Trophoblast cell (in vitro differentiated cells and primary cell): ENCODE results near the gene PIGBOS1.
A peak's percentile ranks its signal among the peaks of the same experiment; 100 is the strongest.
"Not testable (repeated sequence)": the region's sequence is repeated elsewhere in the genome, so short reads cannot be mapped to it uniquely, and the experiment has no call there.

Source experiments
- DNase-seq, 2 donors: peaks; one replicate each; pipeline ENCODE4 v3.0.0-alpha.2; 2016
- H2AFZ ChIP-seq: 2 replicates; pipeline ENCODE4 v1.6.1; 2013; ENCODE audit warnings: low read length, moderate library complexity, mild to moderate bottlenecking; ENCODE audit not compliant: insufficient read depth, poor library complexity
- H2AK5ac ChIP-seq: 2 replicates; pipeline ENCODE4 v1.6.1; 2013; ENCODE audit warnings: mild to moderate bottlenecking, low read length
- H2BK120ac ChIP-seq: 2 replicates; pipeline ENCODE4 v1.6.1; 2013; ENCODE audit warnings: low read length, mild to moderate bottlenecking, moderate library complexity; ENCODE audit not compliant: insufficient read depth, poor library complexity
- H2BK12ac ChIP-seq: 2 replicates; pipeline ENCODE4 v1.6.1; 2013; ENCODE audit warnings: mild to moderate bottlenecking, low read length, moderate library complexity
- H2BK5ac ChIP-seq: 2 replicates; pipeline ENCODE4 v1.6.1; 2013; ENCODE audit warnings: low read length, low read depth, moderate library complexity, mild to moderate bottlenecking; ENCODE audit not compliant: poor library complexity
- H3K14ac ChIP-seq: 2 replicates; pipeline ENCODE4 v1.6.1; 2013; ENCODE audit warnings: mild to moderate bottlenecking, low read length
- H3K18ac ChIP-seq: 2 replicates; pipeline ENCODE4 v1.6.1; 2013; ENCODE audit warnings: mild to moderate bottlenecking, low read length
- H3K23ac ChIP-seq: 2 replicates; pipeline ENCODE4 v1.6.1; 2013; ENCODE audit warnings: low read length
- H3K27ac ChIP-seq: 2 replicates; pipeline ENCODE4 v1.5.1; 2013; ENCODE audit warnings: low read depth, mild to moderate bottlenecking, inconsistent platforms, low read length, moderate library complexity
- H3K27me3 ChIP-seq: 2 replicates; pipeline ENCODE4 v1.6.1; 2013; ENCODE audit warnings: inconsistent platforms, mild to moderate bottlenecking, low read length, moderate library complexity; ENCODE audit not compliant: insufficient read depth
- H3K36me3 ChIP-seq, 2 experiments: 1 replicate in 1 of 2; 2 replicates in 1 of 2; pipeline ENCODE4 v1.6.1; 2013; ENCODE audit warnings: low read length in 2 of 2, mild to moderate bottlenecking in 2 of 2, moderate library complexity in 1 of 2; ENCODE audit not compliant: insufficient read depth in 2 of 2, control insufficient read depth in 1 of 2
- H3K4ac ChIP-seq: 2 replicates; pipeline ENCODE4 v1.6.1; 2013; ENCODE audit warnings: low read depth, mild to moderate bottlenecking, low read length, moderate library complexity
- H3K4me1 ChIP-seq, 2 experiments: 1 replicate in 1 of 2; 2 replicates in 1 of 2; pipeline ENCODE4 v1.6.1; 2013; ENCODE audit warnings: low read length in 2 of 2, mild to moderate bottlenecking in 2 of 2, moderate library complexity in 1 of 2; ENCODE audit not compliant: insufficient read depth in 2 of 2, control insufficient read depth in 1 of 2
- H3K4me2 ChIP-seq: 2 replicates; pipeline ENCODE4 v1.6.1; 2013; ENCODE audit warnings: inconsistent platforms, mild to moderate bottlenecking, low read length, moderate library complexity
- H3K4me3 ChIP-seq: 2 replicates; pipeline ENCODE4 v1.5.1; 2013; ENCODE audit warnings: mild to moderate bottlenecking, low read depth, low read length, inconsistent platforms
- H3K79me1 ChIP-seq: one replicate; pipeline ENCODE4 v1.6.1; 2013; ENCODE audit warnings: low read length
- H3K79me2 ChIP-seq: 2 replicates; pipeline ENCODE4 v1.6.1; 2013; ENCODE audit warnings: low read length, mild to moderate bottlenecking; ENCODE audit not compliant: control insufficient read depth, insufficient read depth, poor library complexity
- H3K9ac ChIP-seq: 2 replicates; pipeline ENCODE4 v1.6.1; 2013; ENCODE audit warnings: mild to moderate bottlenecking, low read length
- H3K9me3 ChIP-seq: 2 replicates; pipeline ENCODE4 v1.6.1; 2013; ENCODE audit warnings: low read depth, mild to moderate bottlenecking, control low read depth, inconsistent platforms, low read length; ENCODE audit not compliant: insufficient read depth
- H4K12ac ChIP-seq: 2 replicates; pipeline ENCODE4 v1.6.1; 2013; ENCODE audit warnings: low read depth, mild to moderate bottlenecking, low read length, moderate library complexity
- H4K8ac ChIP-seq: 2 replicates; pipeline ENCODE4 v1.6.1; 2013; ENCODE audit warnings: low read depth, mild to moderate bottlenecking, low read length, moderate library complexity
- H4K91ac ChIP-seq: one replicate; pipeline ENCODE4 v1.6.1; 2013; ENCODE audit warnings: low read depth, mild to moderate bottlenecking, low read length, moderate library complexity
- WGBS: extraction: QIAGEN DNeasy Blood & Tissue Kit; methylation state at CpG from one replicate; pipeline ENCODE4 v1.1.7; 2013; ENCODE audit warnings: missing lambda C conversion rate; ENCODE audit not compliant: insufficient read length, insufficient coverage; ENCODE audit errors: extremely low coverage; 5-methylcytosine and 5-hydroxymethylcytosine counted together

PIGBOS1 gene

DNA sequence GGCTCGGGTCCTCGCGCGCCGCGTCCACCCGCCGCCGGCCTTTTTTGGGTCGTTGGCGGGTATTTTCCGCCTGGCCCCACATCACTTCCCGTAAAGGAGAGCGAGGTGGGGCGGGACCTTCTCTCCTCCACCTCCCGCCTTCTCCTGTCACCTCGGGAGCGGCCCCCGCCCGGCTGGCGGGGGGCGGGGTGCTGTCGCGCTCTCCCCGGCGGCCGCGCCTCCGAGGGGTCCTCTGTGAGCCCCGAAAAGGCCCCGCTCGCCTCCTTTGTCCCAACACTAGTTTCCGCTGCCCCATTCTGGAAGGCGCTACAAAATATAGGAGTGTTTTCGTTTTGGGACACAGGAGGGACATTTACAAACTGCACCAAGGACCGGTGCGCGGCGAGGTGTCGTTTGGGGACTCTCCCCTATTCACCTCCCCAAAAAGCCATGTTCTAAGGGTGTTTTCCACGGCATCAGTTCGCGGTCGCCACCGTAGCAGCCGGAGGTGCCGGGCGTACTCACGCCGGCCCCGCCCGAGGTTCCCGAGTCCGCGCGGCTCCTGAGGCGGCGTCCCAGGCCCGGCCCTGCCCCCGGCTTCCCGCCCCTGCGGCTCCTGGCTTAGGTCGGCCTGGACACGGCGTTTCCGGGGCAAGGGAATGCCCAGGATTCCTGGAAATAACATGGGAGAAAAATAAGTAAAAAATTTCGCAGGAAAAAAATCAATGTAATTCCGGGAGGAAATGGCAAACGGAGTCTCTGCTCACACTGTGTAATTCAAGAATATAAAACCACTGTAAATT is 29.0 kb downstream of the PIGBOS1 start, which contains the start of gene RAB27A:
RAB27A (minus strand) TSS at position 68 of the 782 bp plus-strand sequence. CDS start 54,879 bp downstream, outside the sequence.
- Histone ChIP-seq H3K79me1 (peaks cover 8% of the 10 kb centered on the region), H2AK5ac (no peak within 1 kb of the TSS), H3K23ac (no peak within 1 kb of the TSS), H2AFZ (peak within 1 kb of the TSS; percentile 84), H4K12ac (peak within 1 kb of the TSS; percentile 54), H4K91ac (peak within 1 kb of the TSS; percentile 66), H2BK120ac (peak within 1 kb of the TSS; percentile 61), H2BK5ac (peak within 1 kb of the TSS; percentile 80), H3K14ac (peak within 1 kb of the TSS; percentile 65), H2BK12ac (peak within 1 kb of the TSS; percentile 8), H3K27ac (peak within 1 kb of the TSS; percentile 4), H3K79me2 (peaks cover 7% of the 10 kb centered on the region), H3K18ac (peak within 1 kb of the TSS; percentile 60), H3K9me3 (no peaks in the 10 kb centered on the region), H3K4ac (peak within 1 kb of the TSS; percentile 19), H3K4me3 (peak within 1 kb of the TSS; percentile 87), H3K27me3 (no peaks in the 10 kb centered on the region), H4K8ac (peak within 1 kb of the TSS; percentile 62), H3K36me3 (no peaks in the 10 kb centered on the region), H3K9ac (peak within 1 kb of the TSS; percentile 93), H3K4me2 (peak within 1 kb of the TSS; percentile 84), H3K4me1 (peaks cover 0 to 4% of the 10 kb centered on the region in 2 experiments)
- peak; percentile 87 to 90 for DNase-seq
- no CpG with 5 or more reads among the region's 69 CpGs for WGBS

GRCh38 chr15:55289011-55289745 is 29.7 kb downstream of the PIGBOS1 start:
- Histone ChIP-seq H3K36me3 (no peaks in the 10 kb centered on the region), H3K79me2 (peaks cover 7% of the 10 kb centered on the region), H3K14ac (peak overlapping the region; percentile 0), H2BK5ac (peak overlapping the region; percentile 80), H3K4me2 (peak overlapping the region; percentile 84), H3K23ac (no peak overlapping the region), H4K12ac (peak overlapping the region; percentile 3), H2AFZ (peak overlapping the region; percentile 84), H3K4me3 (peak overlapping the region; percentile 87), H3K27ac (no peak overlapping the region), H3K9ac (peak overlapping the region; percentile 42), H3K4me1 (peaks cover 0 to 4% of the 10 kb centered on the region in 2 experiments), H2AK5ac (no peak overlapping the region), H3K9me3 (no peaks in the 10 kb centered on the region), H2BK12ac (no peak overlapping the region), H3K27me3 (no peaks in the 10 kb centered on the region), H4K91ac (peak overlapping the region; percentile 66), H4K8ac (peak overlapping the region; percentile 62), H2BK120ac (peak overlapping the region; percentile 61), H3K4ac (no peak overlapping the region), H3K79me1 (peaks cover 8% of the 10 kb centered on the region), H3K18ac (peak overlapping the region; percentile 42)
- peak; percentile 56 to 63 for DNase-seq
- WGBS: no CpG with 5 or more reads among the region's 37 CpGs

DNA sequence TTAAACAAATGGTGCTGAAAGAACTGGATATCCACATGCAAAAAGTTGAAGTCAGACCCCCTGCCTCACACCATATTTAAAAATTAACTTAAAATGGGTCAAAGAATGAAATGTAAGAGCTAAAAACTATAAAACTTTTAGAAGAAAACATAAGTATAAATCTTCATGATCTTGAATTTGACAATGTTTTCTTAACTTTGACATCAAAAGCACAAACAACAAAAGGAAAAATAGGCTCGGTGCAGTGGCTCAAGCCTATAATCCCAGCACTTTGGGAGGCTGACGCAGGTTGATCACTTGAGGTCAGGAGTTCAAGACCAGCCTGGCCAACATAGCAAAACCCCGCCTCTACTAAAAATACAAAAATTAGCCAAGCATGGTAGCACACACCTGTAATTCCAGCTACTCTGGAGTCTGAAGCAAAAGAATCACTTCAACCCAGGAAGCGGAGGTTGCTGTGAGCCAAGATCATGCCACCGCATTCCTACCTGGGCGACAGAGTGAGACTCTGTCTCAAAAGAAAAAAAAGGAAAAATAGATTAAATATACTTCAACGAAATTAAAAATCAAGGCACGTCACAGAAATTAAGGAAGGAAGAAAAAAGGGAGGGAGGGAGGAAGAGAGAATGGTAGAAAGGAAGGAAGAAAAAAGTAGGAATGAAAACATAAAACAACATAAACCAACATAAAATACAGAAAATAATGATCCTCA is 30.8 kb downstream of the PIGBOS1 start:
- no peak for DNase-seq
- H3K79me2 ChIP-seq: peaks cover 7% of the 10 kb centered on the region

GRCh38 chr15:55286442-55287189 is 32.3 kb downstream of the PIGBOS1 start:
- H3K4me3 ChIP-seq, DNase-seq, H3K4me2 ChIP-seq, H3K36me3 ChIP-seq, H2AK5ac ChIP-seq, H3K23ac ChIP-seq, H2BK120ac ChIP-seq, H3K79me2 ChIP-seq, H3K27me3 ChIP-seq, H4K12ac ChIP-seq, H2AFZ ChIP-seq, H3K4ac ChIP-seq, H4K91ac ChIP-seq, H4K8ac ChIP-seq, H3K4me1 ChIP-seq, H2BK5ac ChIP-seq, H3K79me1 ChIP-seq, H3K9me3 ChIP-seq, H3K27ac ChIP-seq, H3K9ac ChIP-seq, H3K14ac ChIP-seq, H3K18ac ChIP-seq, H2BK12ac ChIP-seq: not testable (repeated sequence)
- WGBS: no CpG with 5 or more reads among the region's 10 CpGs

More for the DNA sequence above, 30.8 kb downstream of the PIGBOS1 start:
- Histone ChIP-seq H2BK120ac (no peak overlapping the region), H3K4me1 (peaks cover 0 to 4% of the 10 kb centered on the region in 2 experiments), H3K4me2 (no peak overlapping the region), H3K79me1 (peaks cover 8% of the 10 kb centered on the region), H2BK5ac (no peak overlapping the region), H4K12ac (no peak overlapping the region), H2AFZ (no peak overlapping the region), H3K23ac (no peak overlapping the region), H3K18ac (no peak overlapping the region), H3K4me3 (no peak overlapping the region), H4K8ac (no peak overlapping the region), H4K91ac (no peak overlapping the region), H3K9me3 (no peaks in the 10 kb centered on the region), H3K36me3 (no peaks in the 10 kb centered on the region), H2BK12ac (no peak overlapping the region), H3K4ac (no peak overlapping the region), H3K27me3 (no peaks in the 10 kb centered on the region), H3K14ac (no peak overlapping the region), H3K27ac (no peak overlapping the region), H2AK5ac (no peak overlapping the region), H3K9ac (no peak overlapping the region)
- no CpG with 5 or more reads among the region's 8 CpGs for WGBS
